Caco-2 (cell line): Measurements from ENCODE around the gene PARD3. TPM values are rescaled to one million over a fixed set of nuclear protein-coding genes. Genes with fewer than 3 reads are reported as not detected.

Source experiments
- BruUV-seq: library from RNA; stranded (reverse); fragments of 400-500 nt; replicated peaks from 2 replicates; lab custom pipeline; 2021; lab: Mats Ljungman, UMichigan
- CTCF ChIA-PET: fragments of 300-600 bp; sonication (Branson Sonifier 250); formaldehyde crosslinking; loops from one replicate; lab custom pipeline; 2022; ENCODE audit warnings: antibody characterized with exemption; lab: Charles Lee
- POLR2A ChIA-PET: fragments of 300-600 bp; sonication (Branson Sonifier 250); formaldehyde crosslinking; loops from one replicate; lab custom pipeline; 2022; ENCODE audit warnings: antibody characterized with exemption; lab: Charles Lee
- DNase-seq, 2 experiments: peaks; one replicate each; pipeline versions ENCODE4 v3.0.0 to v3.0.0-alpha.2; 2020 to 2022
- H3K27me3 ChIP-seq: replicated peaks from 2 replicates; pipeline ENCODE4 v1.6.0; 2011; ENCODE audit warnings: low read length; ENCODE audit not compliant: control insufficient read depth, insufficient read depth
- H3K36me3 ChIP-seq: 2 replicates; pipeline ENCODE4 v1.5.1; 2011; ENCODE audit warnings: low read length; ENCODE audit not compliant: control insufficient read depth, insufficient read depth
- H3K4me1 ChIP-seq: fragments of 250-450 bp; sonication (Bioruptor Pico); 2 replicates; pipeline ENCODE4 v1.5.1; 2020; ENCODE audit warnings: mild to moderate bottlenecking
- H3K4me3 ChIP-seq: 2 replicates; pipeline ENCODE4 v1.5.1; 2011; ENCODE audit warnings: low read depth, mild to moderate bottlenecking, control low read depth, low read length
- H3K9me3 ChIP-seq: fragments of 250-450 bp; sonication (Bioruptor Pico); 2 replicates; pipeline ENCODE4 v1.5.1; 2020; ENCODE audit warnings: mild to moderate bottlenecking, moderate library complexity
- H3K27ac Mint-ChIP-seq: one replicate; pipeline ENCODE4 v1.8.0; 2022; ENCODE audit warnings: mixed read lengths; ENCODE audit not compliant: unreplicated experiment
- H3K27me3 Mint-ChIP-seq: one replicate; pipeline ENCODE4 v1.8.0; 2022; ENCODE audit warnings: mixed read lengths; ENCODE audit not compliant: insufficient read depth, unreplicated experiment
- H3K36me3 Mint-ChIP-seq: one replicate; pipeline ENCODE4 v1.8.0; 2022; ENCODE audit warnings: mild to moderate bottlenecking, mixed read lengths; ENCODE audit not compliant: insufficient read depth, unreplicated experiment
- H3K4me1 Mint-ChIP-seq: one replicate; pipeline ENCODE4 v1.8.0; 2022; ENCODE audit warnings: low read depth, mixed read lengths; ENCODE audit not compliant: unreplicated experiment
- H3K4me3 Mint-ChIP-seq: one replicate; pipeline ENCODE4 v1.8.0; 2022; ENCODE audit warnings: mild to moderate bottlenecking, moderate library complexity, mixed read lengths; ENCODE audit not compliant: unreplicated experiment
- H3K9me3 Mint-ChIP-seq: one replicate; pipeline ENCODE4 v1.8.0; 2022; ENCODE audit warnings: mixed read lengths; ENCODE audit not compliant: unreplicated experiment
- intact Hi-C: fragments of 100-400 bp; cut with micrococcal nuclease; formaldehyde crosslinking; loops from one replicate; pipeline ENCODE4 v1.10.0; 2022; ENCODE audit not compliant: unreplicated experiment
- total RNA-seq: library from RNA; stranded (reverse); gene quantifications from 2 replicates; pipeline ENCODE4 v1.2.3, GENCODE V29; 2022
- TF ChIP-seq, protein P1 (sequence below), 2 experiments: fragments of 200-600 bp in 1 of 2; IDR thresholded peaks; 1 replicate in 1 of 2; 2 replicates in 1 of 2; pipeline versions ENCODE4 v1.5.1 to v1.8.0; 2011 to 2022; ENCODE audit warnings: antibody characterized with exemption in 1 of 2, control low read depth in 1 of 2, inconsistent platforms in 1 of 2, low read depth in 1 of 2, low read length in 1 of 2, mild to moderate bottlenecking in 1 of 2, moderate library complexity in 1 of 2; ENCODE audit not compliant: insufficient read depth in 1 of 2, severe bottlenecking in 1 of 2, unreplicated experiment in 1 of 2

PARD3 gene
- total RNA-seq, 1 experiment from 2014 or later, result 80.7 TPM

DNA sequence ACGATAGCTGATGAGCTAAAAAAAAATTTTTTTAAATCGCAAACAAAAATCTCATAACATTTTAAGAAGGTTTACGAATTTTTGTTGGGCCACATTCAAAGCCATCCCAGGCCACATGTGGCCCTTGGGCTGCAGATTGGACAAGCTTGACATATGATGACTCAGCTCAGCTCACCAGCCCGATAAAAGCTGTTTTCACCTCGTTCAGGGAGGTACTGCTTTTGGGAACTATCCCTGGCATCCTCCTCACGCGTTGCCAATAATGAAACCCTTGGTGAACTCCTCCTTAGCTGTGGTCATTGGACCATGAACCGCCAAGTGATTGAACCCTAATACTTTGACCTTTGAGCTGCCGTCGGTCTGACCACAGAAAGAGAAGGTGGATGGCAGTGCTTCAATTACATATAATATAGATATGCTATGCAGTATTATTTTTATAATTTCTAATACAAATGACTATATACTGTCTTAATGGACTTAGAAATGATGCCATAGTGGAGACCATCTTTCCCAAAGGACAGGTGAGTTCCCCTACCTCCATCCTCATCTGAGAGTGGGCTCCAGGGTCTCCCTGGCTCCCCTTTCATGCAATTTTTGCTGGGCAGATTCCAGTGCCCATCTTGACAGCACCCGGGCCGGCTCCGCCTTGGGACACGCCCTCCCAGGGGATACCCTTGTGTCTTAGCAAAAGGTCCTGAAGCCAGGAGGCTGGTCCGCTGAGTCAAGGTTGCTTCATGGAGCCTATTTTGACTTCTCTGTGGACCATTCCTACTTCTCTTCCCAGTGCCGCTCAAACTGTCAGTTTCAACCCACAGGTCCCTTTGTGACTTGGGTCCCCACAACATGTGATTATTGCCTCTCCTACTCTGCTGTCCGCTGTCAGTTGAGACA is 707.2 kb downstream of the PARD3 start:
- BruUV-seq, result no TSS peak
- Histone ChIP-seq H3K27me3 (no peaks in the 10 kb centered on the region), H3K4me1 (no peaks in the 10 kb centered on the region), H3K36me3 (no peaks in the 10 kb centered on the region), H3K9me3 (no peaks in the 10 kb centered on the region), H3K4me3 (no peak overlapping the region)
- TF ChIP-seq, protein P1, sequence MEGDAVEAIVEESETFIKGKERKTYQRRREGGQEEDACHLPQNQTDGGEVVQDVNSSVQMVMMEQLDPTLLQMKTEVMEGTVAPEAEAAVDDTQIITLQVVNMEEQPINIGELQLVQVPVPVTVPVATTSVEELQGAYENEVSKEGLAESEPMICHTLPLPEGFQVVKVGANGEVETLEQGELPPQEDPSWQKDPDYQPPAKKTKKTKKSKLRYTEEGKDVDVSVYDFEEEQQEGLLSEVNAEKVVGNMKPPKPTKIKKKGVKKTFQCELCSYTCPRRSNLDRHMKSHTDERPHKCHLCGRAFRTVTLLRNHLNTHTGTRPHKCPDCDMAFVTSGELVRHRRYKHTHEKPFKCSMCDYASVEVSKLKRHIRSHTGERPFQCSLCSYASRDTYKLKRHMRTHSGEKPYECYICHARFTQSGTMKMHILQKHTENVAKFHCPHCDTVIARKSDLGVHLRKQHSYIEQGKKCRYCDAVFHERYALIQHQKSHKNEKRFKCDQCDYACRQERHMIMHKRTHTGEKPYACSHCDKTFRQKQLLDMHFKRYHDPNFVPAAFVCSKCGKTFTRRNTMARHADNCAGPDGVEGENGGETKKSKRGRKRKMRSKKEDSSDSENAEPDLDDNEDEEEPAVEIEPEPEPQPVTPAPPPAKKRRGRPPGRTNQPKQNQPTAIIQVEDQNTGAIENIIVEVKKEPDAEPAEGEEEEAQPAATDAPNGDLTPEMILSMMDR (IDR thresholded peaks at IDR 0.05; ENCODE audit: insufficient read depth in 1 of 2, low read depth in 1 of 2, low read length in 1 of 2, severe bottlenecking in 1 of 2, unreplicated experiment in 1 of 2), result no peak
- no peak overlapping the region for H3K27ac Mint-ChIP-seq
- no peak for DNase-seq
- H3K36me3 Mint-ChIP-seq, result no peaks in the 10 kb centered on the region
- no peaks in the 10 kb centered on the region for H3K27me3 Mint-ChIP-seq
- POLR2A ChIA-PET, result no interaction called here
- no peaks in the 10 kb centered on the region for H3K9me3 Mint-ChIP-seq
- intact Hi-C loops, result no loop called here
- no peaks in the 10 kb centered on the region for H3K4me1 Mint-ChIP-seq
- CTCF ChIA-PET, result no interaction called here
- H3K4me3 Mint-ChIP-seq, result no peak overlapping the region

DNA sequence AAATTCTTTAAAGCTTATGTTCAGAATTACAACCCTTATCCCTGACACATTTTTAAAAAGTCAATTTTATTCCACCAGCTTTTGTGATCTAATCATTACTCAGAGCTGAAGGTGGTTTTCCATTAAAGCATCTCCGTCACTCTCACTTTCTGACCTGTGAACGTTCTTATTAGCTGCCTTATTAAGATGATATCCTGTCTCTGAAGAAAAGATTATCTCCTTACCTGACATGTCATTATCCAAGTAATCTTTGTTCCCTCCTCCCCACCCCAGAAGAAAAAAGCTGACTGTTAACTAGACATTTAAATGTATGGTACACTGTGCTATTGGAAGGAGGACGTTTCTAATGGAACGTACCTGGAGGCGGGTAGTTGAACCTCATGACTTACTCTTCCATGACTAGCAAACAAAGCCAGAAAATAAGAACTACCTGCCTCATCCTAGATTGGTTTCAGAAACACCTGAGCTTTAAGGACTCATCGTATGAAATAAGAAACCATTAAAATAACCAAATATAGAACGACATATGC is 708.7 kb downstream of the PARD3 start:
- H3K27ac Mint-ChIP-seq, result no peak overlapping the region
- DNase-seq, result no peak
- H3K9me3 Mint-ChIP-seq, result no peaks in the 10 kb centered on the region
- ChIA-PET CTCF (no interaction called here), POLR2A (no interaction called here)
- no peaks in the 10 kb centered on the region for H3K36me3 Mint-ChIP-seq
- Histone ChIP-seq H3K4me3 (no peak overlapping the region), H3K27me3 (no peaks in the 10 kb centered on the region), H3K9me3 (no peaks in the 10 kb centered on the region), H3K36me3 (no peaks in the 10 kb centered on the region), H3K4me1 (no peaks in the 10 kb centered on the region)
- H3K27me3 Mint-ChIP-seq, result no peaks in the 10 kb centered on the region
- intact Hi-C loops, result no loop called here
- TF ChIP-seq, protein P1 (IDR thresholded peaks at IDR 0.05; ENCODE audit: insufficient read depth in 1 of 2, low read depth in 1 of 2, low read length in 1 of 2, severe bottlenecking in 1 of 2, unreplicated experiment in 1 of 2), result no peak
- no peak overlapping the region for H3K4me3 Mint-ChIP-seq
- no peaks in the 10 kb centered on the region for H3K4me1 Mint-ChIP-seq
- BruUV-seq, result no TSS peak

DNA sequence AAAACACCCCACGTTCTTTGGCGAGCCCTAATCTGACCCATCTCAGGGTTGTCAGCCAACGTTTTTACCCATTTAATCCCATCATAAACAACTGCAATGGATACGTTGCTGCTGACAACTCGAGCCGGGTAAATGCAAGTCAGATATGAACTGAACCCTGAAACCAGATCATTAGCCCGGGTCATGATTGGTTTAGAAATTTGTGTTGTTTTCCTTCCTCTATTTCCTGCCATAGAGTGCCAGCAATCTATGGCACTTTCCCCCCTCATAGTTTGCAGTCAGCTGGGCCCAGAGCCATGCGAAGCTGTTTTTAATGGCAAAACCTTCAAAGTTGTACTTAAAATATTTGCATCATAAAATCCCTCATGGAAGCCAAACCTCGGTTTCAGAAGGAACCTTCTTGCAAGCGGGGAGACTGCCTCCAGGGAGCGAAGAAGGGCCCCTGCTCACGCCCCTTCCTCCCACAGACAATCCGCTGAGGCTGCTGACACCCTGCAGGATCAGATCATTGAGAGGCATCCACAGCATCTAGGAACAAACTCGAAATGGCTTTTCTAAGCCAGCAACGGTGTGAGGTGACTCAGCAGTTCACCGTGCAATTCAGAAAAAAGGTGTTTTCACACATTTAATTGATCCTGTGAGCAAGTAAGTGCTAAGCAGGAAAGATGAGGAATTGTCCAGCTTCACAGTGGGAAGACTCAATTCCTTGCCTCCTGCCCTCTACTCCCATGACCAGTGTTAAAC is 710.1 kb downstream of the PARD3 start:
- Mint-ChIP-seq H3K9me3 (no peaks in the 10 kb centered on the region), H3K27ac (no peak overlapping the region), H3K4me3 (no peak overlapping the region), H3K27me3 (no peaks in the 10 kb centered on the region), H3K36me3 (no peaks in the 10 kb centered on the region), H3K4me1 (no peaks in the 10 kb centered on the region)
- Histone ChIP-seq H3K9me3 (no peaks in the 10 kb centered on the region; the same call in 1 of the 2 replicates), H3K27me3 (no peaks in the 10 kb centered on the region), H3K4me1 (no peaks in the 10 kb centered on the region), H3K36me3 (no peaks in the 10 kb centered on the region), H3K4me3 (no peak overlapping the region)
- no TSS peak for BruUV-seq
- intact Hi-C loops, result no loop called here
- DNase-seq, result no peak
- ChIA-PET POLR2A (no interaction called here), CTCF (no interaction called here)
- TF ChIP-seq, protein P1 (IDR thresholded peaks at IDR 0.05; ENCODE audit: insufficient read depth in 1 of 2, low read depth in 1 of 2, low read length in 1 of 2, severe bottlenecking in 1 of 2, unreplicated experiment in 1 of 2), result no peak
